GM18909 (cell line): Measurements from ENCODE around the gene FRA10AC1.
"Not testable (repeated sequence)": the region's sequence is repeated elsewhere in the genome, so short reads cannot be mapped to it uniquely, and the experiment has no call there.

Experiments used
- ATAC-seq: cut with Tn5 transposase; IDR thresholded peaks from one replicate; pipeline ENCODE4 v1.9.1; 2021; ENCODE audit warnings: mild to moderate bottlenecking; ENCODE audit not compliant: unreplicated experiment, poor library complexity

Gene FRA10AC1

DNA sequence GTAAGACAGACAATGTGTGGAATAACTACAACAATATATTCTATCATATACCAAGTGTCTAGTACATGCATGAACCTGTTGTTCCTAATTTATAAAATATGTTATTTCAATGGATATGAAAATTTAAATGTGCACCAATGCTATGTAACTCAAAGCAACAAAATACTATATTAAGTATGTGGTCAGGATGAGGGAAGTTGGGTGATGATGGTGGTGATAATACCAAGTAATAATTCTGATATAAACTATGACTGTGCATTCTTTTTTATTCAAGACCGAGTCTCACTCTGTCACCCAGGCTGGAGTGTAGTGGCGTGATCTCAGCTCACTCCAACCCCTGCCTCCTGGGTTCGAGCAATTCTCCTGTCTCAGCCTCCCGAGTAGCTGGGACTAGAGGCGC lies 2.1 kb upstream of the FRA10AC1 start:
- no peak for ATAC-seq

DNA sequence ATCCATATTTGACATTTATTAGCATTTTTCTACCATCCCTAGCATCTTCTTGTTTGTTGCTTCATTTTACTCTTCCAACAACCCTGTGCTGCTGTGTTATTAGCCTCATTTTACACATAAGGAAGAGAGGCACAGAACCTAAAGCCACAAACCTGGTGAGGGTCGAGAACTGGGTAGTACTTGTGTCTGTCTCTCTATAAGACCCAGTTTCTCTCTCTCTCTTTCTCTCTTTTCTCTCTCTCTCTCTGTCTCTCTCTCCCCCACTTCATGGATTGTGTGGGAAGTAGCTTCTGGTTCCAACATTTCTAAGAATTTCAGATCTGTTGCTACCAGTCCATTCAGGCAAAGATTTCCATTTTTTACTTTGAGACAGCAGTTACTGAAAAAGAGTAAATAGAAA lies 1.4 kb upstream of the FRA10AC1 start:
- no peak for ATAC-seq

DNA sequence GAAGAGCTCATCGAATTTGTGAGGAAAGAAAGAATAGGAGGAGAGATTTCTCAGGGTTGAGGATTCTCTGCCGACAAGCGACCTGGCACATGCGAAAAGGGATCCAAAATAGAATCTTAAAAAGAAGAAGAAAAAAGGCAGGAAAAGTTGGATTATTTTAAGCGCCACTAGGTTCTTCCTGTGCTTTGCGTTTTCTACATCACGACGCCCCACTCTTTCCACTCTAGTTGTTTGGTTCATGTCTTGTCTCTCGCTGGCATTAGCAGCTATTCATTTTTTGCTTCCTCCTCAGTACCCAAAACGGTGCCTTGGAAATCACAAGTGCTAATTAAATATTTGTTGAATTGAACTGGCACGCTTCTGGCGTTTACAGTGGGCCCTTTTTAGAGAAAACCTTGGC lies 674 bp upstream of the FRA10AC1 start:
- ATAC-seq = peak; percentile 6

GRCh38 chr10:93701866-93702209 lies 554 bp downstream of the FRA10AC1 start:
- peak; percentile 28 for ATAC-seq

GRCh38 chr10:93697207-93697606 lies 5.2 kb downstream of the FRA10AC1 start:
- ATAC-seq = no peak

DNA sequence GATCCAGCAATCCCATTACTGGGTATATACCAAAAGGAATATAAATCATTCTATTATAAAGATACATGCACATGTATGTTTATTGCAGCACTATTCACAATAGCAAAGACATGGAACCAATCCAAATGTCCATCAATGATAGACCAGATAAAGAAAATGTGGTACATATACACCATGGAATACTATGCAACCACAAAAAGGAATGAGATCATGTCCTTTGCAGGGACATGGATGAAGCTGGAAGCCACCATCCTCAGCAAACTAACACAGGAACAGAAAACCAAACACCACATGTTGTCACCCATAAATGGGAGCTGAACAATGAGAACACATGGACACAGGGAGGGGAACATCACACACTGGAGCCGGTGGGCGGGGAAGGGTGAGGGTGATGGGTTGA lies 5.8 kb downstream of the FRA10AC1 start:
- not testable (repeated sequence) for ATAC-seq

GRCh38 chr10:93695740-93696139 lies 6.7 kb downstream of the FRA10AC1 start:
- no peak for ATAC-seq

DNA sequence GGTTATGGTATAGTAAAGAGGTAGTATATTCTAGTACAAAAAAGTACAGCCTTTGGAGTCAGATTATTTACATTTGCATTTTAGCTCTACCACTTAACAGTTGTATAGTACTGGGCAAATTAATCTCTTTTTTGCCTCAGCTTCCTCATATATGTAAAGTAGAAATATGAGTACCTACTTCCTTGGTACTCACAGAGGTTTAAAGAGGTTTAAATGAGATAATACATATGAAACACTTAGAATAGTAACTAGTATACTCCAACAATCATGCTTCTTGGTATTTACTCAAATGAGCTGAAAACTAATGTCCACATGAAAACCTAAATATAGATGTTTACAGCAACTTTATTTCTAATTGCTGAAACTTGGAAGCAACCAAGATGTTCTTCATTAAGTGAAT lies 14.7 kb downstream of the FRA10AC1 start:
- no peak for ATAC-seq

DNA sequence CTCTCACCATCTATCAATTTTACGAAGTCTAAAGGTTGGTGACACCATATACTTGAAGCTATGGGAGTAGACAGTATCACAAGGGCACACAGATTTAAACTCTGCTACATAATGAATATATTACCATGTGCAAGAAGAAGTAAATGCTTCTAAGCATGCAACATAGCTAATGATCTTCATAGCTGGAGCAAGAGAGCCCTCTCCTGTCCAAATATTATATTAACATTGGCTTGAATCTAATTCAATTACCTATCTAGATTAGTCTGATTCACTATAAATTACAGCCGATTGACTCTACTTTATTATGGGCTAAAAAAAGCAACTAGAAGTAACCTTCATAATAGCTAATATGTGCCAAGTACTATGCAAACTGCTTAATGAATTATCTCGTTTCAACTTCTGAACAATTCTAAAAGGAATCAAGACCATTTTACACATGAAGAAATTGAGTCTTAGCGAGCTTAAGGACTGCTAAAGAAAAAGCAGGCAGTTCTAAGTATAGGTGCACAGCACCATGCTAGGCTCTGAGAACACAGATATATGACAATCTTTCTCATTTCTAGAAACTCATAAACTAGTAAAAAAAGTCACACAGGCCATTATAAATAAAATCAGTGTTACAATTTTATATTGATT lies 21.9 kb downstream of the FRA10AC1 start:
- no peak for ATAC-seq

- ATAC-seq = no peak
Measured at GRCh38 chr10:93678805-93679587, 23.4 kb downstream of the FRA10AC1 start.

- ATAC-seq = no peak
Measured at GRCh38 chr10:93678386-93678785, 24.0 kb downstream of the FRA10AC1 start.

GRCh38 chr10:93673791-93674190 lies 28.6 kb downstream of the FRA10AC1 start:
- no peak for ATAC-seq

DNA sequence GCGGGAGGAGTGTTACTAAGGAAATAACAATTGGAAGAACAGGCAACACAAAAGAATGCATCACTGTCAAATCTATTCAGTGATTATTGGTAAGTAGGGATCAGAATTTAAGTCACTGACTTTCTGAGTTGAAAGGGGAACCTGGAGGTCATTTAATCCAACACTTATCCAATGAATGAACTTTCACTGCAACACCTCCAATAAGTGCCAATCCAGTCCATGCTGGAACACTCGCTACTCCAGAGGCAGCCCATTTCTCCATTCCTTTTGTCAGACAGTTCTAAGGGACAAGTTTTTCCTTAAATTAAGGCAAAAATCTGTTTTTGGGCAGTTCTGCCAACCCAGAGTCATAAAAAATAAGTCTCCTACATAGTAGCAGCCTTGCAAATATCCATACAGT lies 29.5 kb downstream of the FRA10AC1 start:
- ATAC-seq = no peak

DNA sequence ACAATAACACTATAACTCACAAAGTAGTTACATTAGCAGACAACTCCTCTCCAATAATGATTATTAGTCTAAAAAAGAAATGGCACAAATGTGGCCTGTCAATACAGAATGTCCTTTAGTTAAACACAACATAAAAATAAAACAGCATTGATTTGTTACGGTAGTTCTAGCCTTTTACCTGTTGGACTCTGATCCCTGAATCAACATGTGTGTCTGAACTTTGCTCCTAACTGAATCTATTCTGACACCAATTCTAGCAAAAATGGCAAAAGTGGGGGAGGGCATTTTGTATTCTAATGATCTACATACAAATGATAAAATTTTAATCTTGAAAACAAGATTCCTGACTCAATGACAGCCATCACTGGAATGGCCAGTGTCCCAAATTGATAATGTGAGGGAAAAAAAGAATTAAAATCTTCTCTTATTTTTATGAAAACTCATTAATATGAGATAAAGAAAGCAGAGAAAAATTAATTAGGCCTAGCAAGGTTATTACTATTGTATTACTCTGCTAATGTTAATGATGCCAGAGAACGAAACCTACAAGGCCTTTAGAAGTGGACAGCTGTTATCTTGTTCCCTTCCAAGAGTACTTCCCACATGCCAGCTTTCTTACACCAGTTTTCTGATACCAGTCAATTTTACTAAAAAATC lies 30.2 kb downstream of the FRA10AC1 start:
- no peak for ATAC-seq

GRCh38 chr10:93671042-93671441 lies 31.4 kb downstream of the FRA10AC1 start:
- no peak for ATAC-seq

GRCh38 chr10:93670372-93670771 lies 32.0 kb downstream of the FRA10AC1 start:
- ATAC-seq = no peak

GRCh38 chr10:93667795-93668194 lies 34.6 kb downstream of the FRA10AC1 start:
- no peak for ATAC-seq

GRCh38 chr10:93666030-93666429 lies 36.4 kb downstream of the FRA10AC1 start:
- no peak for ATAC-seq

DNA sequence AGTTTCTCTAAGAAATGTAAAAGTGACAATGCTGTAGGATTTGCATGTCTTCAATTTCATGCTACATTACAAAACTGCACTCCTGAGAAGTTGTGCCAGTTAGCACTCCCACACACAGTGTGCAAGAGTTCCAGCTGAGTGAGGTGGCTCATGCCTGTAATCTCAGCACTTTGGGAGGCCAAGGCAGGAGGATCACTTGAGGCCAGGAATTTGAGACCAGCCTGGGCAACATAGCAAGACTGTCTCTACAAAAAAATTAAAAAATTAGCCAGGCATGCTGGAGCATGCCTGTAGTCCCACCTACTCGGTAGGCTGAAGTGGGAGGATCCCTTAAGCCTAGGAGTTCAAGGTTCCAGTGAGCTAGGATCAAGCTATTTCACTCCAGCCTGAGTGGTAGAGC lies 44.6 kb downstream of the FRA10AC1 start:
- ATAC-seq = no peak

GRCh38 chr10:93656155-93656554 lies 46.2 kb downstream of the FRA10AC1 start:
- ATAC-seq = no peak

DNA sequence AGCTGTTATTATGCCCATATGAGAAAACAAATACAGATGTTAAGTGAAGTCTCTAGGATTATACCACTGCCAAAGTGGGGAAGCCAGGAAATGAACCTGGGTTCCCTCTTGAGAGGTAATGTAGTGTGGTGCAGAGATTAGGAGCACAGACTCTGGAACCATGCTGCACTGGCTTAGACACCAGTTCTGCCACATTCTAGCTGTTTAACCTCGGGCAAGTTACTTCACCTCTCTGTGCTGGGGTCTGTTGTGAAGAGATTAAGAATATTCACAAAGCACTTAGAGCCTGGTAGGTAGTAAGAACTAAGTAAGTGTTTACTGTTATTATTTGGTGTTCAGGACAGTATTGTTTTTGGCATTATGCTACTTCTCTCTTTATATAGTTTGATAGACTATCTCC lies 48.2 kb downstream of the FRA10AC1 start:
- ATAC-seq = no peak

DNA sequence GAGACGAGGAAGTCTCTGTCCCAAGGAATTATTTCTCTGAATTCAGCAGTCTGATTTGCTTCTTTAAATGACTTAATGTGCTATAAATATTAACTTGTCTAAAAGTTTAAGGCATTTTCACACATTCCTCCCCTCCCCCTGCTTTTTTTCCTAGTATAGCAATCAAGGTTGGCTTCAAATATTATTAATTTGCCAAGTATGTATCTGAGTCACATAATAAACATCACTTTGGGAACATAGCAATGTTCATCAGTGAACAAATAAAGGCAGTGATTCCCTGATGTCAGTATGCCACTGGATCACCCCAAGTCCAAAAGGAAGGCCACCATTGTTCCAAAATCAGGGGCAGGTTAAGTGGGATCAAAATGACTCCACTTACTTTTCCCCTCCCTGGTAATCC lies 49.5 kb downstream of the FRA10AC1 start:
- no peak for ATAC-seq
